Measurements from ENCODE around the gene PRPF6. TPM values are rescaled to one million over a fixed set of nuclear protein-coding genes. Genes with fewer than 3 reads are reported as not detected.

Gene PRPF6
- total and polyA plus RNA-seq, 2 of the 13 experiments (the other 11 are each of a cell fraction or from before 2014, with no cell fraction given): 63.7 to 101 TPM

DNA sequence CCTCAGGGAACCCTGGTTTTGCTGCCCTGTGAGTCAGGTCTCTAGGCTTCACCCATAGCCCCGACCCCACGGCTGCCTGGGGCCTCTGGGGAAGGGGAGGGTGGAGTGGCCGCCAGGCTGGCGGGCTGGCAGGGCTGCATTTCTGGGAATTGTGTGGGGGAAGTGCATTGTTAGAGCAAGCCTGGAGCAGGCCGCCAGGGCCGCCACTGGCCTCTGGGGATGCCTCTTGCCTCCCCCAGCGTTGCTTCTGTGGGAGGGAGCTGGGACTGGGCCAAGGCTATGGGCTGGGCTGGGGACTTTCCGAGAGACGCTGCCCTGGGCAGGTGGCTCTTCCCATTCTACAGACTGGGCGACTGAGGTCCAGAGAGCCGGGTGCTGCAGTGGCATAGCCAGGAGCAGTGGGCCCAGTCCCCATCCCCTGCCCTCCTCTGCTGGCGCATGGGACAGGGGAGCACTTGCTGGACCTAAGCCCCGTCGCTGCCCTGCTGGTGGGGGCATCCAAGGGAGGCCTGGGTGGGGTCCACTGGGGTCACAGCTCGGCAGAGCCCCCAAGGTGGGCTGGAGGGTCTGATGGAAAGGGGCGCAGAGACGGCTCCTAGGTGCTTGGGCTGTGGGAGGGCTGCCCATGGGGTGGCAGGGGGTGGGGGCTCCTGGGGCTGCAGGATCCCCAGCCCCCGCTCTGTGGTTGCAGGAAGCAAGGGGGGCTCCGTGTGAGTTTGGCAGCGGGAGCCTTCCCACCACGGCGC, 75.1 kb downstream of the PRPF6 start (continued):
- TF ChIP-seq, protein P1, sequence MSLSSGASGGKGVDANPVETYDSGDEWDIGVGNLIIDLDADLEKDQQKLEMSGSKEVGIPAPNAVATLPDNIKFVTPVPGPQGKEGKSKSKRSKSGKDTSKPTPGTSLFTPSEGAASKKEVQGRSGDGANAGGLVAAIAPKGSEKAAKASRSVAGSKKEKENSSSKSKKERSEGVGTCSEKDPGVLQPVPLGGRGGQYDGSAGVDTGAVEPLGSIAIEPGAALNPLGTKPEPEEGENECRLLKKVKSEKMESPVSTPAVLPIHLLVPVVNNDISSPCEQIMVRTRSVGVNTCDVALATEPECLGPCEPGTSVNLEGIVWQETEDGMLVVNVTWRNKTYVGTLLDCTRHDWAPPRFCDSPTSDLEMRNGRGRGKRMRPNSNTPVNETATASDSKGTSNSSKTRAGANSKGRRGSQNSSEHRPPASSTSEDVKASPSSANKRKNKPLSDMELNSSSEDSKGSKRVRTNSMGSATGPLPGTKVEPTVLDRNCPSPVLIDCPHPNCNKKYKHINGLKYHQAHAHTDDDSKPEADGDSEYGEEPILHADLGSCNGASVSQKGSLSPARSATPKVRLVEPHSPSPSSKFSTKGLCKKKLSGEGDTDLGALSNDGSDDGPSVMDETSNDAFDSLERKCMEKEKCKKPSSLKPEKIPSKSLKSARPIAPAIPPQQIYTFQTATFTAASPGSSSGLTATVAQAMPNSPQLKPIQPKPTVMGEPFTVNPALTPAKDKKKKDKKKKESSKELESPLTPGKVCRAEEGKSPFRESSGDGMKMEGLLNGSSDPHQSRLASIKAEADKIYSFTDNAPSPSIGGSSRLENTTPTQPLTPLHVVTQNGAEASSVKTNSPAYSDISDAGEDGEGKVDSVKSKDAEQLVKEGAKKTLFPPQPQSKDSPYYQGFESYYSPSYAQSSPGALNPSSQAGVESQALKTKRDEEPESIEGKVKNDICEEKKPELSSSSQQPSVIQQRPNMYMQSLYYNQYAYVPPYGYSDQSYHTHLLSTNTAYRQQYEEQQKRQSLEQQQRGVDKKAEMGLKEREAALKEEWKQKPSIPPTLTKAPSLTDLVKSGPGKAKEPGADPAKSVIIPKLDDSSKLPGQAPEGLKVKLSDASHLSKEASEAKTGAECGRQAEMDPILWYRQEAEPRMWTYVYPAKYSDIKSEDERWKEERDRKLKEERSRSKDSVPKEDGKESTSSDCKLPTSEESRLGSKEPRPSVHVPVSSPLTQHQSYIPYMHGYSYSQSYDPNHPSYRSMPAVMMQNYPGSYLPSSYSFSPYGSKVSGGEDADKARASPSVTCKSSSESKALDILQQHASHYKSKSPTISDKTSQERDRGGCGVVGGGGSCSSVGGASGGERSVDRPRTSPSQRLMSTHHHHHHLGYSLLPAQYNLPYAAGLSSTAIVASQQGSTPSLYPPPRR (CRISPR knock-in tag; IDR thresholded peaks at IDR 0.05; ENCODE audit: borderline replicate concordance): peak; percentile 58
- TF ChIP-seq ZNF441 (CRISPR knock-in tag; IDR thresholded peaks at IDR 0.05; ENCODE audit: borderline replicate concordance) (0 out of 2 replicates have a peak, but pooled peaks have one; percentile 56), SMAD9 (CRISPR knock-in tag; IDR thresholded peaks at IDR 0.05) (peak; percentile 28; the same call in 1 of the 2 replicates), ZNF143 (CRISPR knock-in tag; IDR thresholded peaks at IDR 0.05) (peak; percentile 40; the same call in 1 of the 2 replicates), ZNF232 (CRISPR knock-in tag; IDR thresholded peaks at IDR 0.05; ENCODE audit: borderline replicate concordance) (peak; percentile 81; the same call in 1 of the 2 replicates), KDM4B (CRISPR knock-in tag; IDR thresholded peaks at IDR 0.05) (peak; percentile 55; the same call in 1 of the 2 replicates), SP4 (CRISPR knock-in tag; IDR thresholded peaks at IDR 0.05) (0 out of 2 replicates have a peak, but pooled peaks have one; percentile 39)
- TF ChIP-seq, protein P2, sequence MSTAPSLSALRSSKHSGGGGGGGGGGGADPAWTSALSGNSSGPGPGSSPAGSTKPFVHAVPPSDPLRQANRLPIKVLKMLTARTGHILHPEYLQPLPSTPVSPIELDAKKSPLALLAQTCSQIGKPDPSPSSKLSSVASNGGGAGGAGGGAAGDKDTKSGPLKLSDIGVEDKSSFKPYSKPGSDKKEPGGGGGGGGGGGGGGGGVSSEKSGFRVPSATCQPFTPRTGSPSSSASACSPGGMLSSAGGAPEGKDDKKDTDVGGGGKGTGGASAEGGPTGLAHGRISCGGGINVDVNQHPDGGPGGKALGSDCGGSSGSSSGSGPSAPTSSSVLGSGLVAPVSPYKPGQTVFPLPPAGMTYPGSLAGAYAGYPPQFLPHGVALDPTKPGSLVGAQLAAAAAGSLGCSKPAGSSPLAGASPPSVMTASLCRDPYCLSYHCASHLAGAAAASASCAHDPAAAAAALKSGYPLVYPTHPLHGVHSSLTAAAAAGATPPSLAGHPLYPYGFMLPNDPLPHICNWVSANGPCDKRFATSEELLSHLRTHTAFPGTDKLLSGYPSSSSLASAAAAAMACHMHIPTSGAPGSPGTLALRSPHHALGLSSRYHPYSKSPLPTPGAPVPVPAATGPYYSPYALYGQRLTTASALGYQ (CRISPR knock-in tag; IDR thresholded peaks at IDR 0.05): peak; percentile 34; the same call in 1 of the 2 replicates
- TF ChIP-seq, protein P3, sequence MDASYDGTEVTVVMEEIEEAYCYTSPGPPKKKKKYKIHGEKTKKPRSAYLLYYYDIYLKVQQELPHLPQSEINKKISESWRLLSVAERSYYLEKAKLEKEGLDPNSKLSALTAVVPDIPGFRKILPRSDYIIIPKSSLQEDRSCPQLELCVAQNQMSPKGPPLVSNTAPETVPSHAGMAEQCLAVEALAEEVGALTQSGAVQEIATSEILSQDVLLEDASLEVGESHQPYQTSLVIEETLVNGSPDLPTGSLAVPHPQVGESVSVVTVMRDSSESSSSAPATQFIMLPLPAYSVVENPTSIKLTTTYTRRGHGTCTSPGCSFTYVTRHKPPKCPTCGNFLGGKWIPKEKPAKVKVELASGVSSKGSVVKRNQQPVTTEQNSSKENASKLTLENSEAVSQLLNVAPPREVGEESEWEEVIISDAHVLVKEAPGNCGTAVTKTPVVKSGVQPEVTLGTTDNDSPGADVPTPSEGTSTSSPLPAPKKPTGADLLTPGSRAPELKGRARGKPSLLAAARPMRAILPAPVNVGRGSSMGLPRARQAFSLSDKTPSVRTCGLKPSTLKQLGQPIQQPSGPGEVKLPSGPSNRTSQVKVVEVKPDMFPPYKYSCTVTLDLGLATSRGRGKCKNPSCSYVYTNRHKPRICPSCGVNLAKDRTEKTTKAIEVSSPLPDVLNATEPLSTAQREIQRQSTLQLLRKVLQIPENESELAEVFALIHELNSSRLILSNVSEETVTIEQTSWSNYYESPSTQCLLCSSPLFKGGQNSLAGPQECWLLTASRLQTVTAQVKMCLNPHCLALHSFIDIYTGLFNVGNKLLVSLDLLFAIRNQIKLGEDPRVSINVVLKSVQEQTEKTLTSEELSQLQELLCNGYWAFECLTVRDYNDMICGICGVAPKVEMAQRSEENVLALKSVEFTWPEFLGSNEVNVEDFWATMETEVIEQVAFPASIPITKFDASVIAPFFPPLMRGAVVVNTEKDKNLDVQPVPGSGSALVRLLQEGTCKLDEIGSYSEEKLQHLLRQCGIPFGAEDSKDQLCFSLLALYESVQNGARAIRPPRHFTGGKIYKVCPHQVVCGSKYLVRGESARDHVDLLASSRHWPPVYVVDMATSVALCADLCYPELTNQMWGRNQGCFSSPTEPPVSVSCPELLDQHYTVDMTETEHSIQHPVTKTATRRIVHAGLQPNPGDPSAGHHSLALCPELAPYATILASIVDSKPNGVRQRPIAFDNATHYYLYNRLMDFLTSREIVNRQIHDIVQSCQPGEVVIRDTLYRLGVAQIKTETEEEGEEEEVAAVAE (CRISPR knock-in tag; IDR thresholded peaks at IDR 0.05; ENCODE audit: borderline replicate concordance): peak; percentile 76
- TF ChIP-seq, protein P4, sequence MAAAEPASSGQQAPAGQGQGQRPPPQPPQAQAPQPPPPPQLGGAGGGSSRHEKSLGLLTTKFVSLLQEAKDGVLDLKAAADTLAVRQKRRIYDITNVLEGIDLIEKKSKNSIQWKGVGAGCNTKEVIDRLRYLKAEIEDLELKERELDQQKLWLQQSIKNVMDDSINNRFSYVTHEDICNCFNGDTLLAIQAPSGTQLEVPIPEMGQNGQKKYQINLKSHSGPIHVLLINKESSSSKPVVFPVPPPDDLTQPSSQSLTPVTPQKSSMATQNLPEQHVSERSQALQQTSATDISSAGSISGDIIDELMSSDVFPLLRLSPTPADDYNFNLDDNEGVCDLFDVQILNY (CRISPR knock-in tag; conservative IDR thresholded peaks at IDR 0.05): 0 out of 2 replicates have a peak, but pooled peaks have one; percentile 13
- TF ChIP-seq, protein P5, sequence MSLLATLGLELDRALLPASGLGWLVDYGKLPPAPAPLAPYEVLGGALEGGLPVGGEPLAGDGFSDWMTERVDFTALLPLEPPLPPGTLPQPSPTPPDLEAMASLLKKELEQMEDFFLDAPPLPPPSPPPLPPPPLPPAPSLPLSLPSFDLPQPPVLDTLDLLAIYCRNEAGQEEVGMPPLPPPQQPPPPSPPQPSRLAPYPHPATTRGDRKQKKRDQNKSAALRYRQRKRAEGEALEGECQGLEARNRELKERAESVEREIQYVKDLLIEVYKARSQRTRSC (CRISPR knock-in tag; IDR thresholded peaks at IDR 0.05; ENCODE audit: low read depth): peak; percentile 92; the same call in 1 of the 2 replicates
- TF ChIP-seq, protein P6, sequence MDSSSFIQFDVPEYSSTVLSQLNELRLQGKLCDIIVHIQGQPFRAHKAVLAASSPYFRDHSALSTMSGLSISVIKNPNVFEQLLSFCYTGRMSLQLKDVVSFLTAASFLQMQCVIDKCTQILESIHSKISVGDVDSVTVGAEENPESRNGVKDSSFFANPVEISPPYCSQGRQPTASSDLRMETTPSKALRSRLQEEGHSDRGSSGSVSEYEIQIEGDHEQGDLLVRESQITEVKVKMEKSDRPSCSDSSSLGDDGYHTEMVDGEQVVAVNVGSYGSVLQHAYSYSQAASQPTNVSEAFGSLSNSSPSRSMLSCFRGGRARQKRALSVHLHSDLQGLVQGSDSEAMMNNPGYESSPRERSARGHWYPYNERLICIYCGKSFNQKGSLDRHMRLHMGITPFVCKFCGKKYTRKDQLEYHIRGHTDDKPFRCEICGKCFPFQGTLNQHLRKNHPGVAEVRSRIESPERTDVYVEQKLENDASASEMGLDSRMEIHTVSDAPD (CRISPR knock-in tag; IDR thresholded peaks at IDR 0.05): peak; percentile 34; the same call in 1 of the 2 replicates

Measured in HepG2 (cell line).